GM18951 (cell line): ENCODE results near the gene MST1R.
"Not testable (repeated sequence)": the region's sequence is repeated elsewhere in the genome, so short reads cannot be mapped to it uniquely, and the experiment has no call there.

ENCODE experiments used
- POLR2A ChIP-seq: IDR thresholded peaks from 4 replicates; pipeline ENCODE4 v1.6.1; 2011; ENCODE audit warnings: mild to moderate bottlenecking; ENCODE audit not compliant: insufficient read length, insufficient read depth; ENCODE audit errors: extremely low read depth
- in situ Hi-C: fragments of 300-500 bp; cut with MboI; formaldehyde crosslinking; loops from one replicate; pipeline ENCODE4 v1.12.0; 2022; ENCODE audit warnings: low sequenced_read_pairs, mixed read lengths, inconsistent platforms; ENCODE audit not compliant: unreplicated experiment

The MST1R gene

DNA sequence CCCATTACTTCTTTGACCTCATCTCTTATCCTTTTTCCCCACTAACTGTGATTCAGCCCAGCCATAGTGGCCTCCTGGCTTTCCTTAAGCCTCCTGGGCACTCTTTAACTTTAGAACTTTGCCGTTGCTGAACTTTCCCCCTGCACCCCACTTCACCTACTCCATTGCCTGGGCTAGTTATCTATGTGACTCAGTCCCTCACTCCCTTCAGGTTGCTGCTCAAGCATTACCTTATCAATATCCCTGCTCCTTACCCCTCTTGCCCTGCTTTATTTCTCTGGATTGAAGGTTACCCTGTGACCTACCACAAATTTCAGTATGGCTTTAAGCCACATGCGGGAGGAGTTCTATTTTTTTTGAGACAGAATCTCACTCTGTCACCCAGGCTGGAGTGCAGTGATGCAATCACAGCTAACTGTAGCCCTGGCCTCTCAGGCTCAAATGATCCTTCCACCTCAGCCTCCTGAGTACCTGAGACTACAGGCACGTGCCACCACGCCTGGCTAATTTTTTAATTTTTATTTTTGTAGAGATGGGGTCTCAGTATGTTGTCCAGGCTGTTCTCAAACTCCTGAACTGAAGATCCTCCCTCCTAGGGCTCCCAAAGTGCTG, 22.6 kb upstream of the MST1R start:
- in situ Hi-C loops, result no loop called here
- TF ChIP-seq POLR2A, result no peak

DNA sequence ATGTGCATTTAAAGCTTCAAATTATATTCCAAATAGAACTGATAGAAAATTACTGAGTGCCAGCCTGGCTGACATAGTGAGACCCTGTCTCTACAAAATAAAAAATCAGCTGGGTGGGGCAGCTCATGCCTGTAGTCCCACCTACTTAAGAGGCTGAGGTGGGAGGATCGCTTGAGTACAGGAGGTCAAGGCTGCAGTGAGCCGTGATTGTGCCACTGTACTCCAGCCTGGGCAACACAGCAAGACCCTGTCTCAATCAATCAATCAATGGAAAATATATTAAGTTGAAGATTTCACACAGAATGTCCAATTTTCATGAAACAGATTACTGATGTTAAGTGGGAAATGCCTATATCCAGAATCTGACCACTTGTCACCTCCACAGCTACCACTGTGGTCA, 21.8 kb upstream of the MST1R start:
- in situ Hi-C loops, result no loop called here
- TF ChIP-seq POLR2A, result no peak

DNA sequence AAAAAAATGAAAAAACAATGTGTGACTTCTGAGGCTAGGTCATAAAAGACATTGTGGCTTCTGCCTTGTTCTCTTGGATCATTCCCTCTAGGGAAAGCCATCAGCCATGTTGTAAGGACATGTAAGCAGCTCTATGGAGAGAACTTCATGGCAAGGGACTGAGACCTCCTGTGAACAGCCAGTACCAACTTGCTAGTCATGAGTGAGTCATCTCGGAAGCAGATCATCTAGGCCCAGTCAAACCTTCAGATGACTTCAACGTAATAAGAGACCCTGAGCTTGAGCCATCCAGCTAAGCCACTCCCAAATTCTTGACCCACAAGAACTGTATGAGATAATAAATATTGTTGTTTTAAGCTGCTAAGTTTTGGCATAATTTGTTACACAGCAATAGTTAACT, 21.0 kb upstream of the MST1R start:
- in situ Hi-C loops, result no loop called here
- TF ChIP-seq POLR2A, result no peak

DNA sequence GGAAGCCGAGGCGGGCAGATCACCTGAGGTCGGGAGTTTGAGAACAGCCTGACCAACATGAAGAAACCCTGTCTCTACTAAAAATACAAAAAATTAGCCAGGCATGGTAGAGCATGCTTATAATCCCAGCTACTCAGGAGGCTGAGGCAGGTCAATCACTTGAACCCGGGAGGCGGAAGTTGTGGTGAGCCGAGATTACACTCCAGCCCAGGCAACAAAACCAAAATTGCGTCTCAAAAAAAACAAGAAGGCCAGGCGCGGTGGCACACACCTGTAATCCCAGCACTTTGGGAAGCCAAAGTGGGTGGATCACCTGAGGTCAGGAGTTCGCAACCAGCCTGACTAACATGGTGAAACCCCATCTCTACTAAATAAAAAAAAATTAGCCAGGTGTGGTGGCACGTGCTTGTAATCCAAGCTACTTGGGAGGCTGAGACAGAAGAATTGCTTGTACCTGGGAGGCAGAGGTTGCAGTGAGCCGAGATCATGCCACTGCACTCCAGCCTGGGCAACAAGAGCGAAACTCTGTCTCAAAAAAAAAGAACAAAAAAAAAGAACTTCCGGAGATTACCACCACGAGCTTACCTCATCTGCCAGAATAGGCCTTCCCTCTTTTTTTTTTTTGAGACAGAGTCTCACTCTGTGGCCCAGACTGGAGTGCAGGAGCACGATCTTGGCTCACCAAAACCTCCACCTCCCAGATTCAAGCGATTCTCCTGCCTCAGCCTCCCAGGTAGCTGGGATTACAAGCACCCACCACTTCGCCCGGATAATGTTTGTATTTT, 14.3 kb upstream of the MST1R start:
- in situ Hi-C loops, result not testable (repeated sequence)

DNA sequence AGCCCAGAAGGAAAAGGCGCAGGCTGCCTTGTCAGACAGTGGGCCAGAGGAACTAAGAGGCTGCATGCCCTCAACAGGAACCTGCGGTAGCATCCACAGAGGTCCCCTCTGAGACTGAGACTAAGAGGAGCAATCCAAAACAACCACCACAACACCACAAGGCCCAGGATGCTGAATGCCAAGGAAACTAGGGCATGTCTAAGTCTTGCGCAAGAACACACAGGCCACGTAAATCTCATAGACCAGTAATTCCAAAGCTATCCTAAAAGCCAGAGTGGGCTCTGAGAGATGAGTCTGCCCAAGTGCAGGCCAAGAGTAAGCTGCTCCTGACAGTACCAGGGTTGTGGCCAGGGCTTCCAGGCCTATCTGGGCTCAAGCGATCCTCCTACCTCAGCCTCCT, 13.0 kb upstream of the MST1R start:
- in situ Hi-C loops, result no loop called here
- no peak for TF ChIP-seq POLR2A

DNA sequence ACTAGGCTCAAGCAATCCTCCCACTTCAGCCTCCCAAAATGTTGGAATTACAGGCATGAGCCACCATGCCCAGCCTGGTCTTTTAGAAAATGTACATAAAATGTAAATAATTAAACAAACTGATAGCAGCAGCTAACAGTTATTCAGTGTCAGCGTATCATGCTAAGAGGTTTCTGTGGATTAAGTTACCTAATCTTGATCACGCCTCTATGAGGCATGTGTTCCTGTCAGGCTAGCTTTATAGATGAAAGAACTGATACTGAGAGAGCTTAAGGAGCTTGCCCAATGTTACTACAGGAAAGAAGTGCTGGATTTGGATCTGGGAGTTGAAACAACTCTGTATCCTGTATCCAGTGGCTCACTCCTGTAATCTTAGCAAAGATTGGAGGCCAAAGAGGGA, 11.2 kb upstream of the MST1R start:
- in situ Hi-C loops, result no loop called here
- no peak for TF ChIP-seq POLR2A

DNA sequence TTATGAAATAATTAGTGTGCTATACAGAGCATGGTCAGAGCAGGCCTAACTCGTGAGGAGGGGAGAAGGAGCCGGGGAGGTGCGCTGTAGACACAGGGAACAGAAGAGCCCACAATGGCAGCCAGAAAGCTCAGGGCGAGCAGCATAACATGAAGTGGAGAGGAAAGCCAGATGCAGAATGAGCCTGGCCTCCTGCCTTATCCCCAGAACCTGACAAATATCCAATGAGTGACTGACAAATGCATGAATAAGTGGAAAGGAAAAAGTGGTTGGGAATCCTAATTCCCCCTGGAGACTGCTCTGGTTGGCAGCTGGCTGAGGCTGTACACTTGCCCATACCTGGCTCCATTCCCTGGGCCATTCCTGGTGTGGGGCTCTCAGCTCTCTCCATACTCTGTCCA, 9.2 kb upstream of the MST1R start:
- in situ Hi-C loops, result no loop called here
- TF ChIP-seq POLR2A, result no peak

DNA sequence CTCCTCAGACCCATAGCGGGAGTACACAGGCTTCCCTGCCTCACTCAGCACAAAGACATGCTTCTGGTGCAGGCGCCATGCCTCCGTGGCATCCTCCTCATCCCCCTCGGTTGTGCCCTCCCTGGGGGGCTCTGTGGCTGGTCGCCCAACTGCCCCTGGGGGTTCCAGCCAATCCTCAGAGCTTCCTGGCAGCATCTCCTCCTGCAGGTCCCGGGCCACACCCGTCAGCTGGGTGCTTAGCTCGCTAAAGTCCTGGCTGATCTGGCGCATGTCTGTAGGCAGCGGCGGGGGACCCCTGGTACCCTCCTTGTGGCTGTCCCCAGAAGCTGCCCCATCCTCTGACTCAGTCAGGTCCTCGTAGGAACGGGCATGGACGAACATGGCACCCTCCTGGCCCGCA, 7.9 kb upstream of the MST1R start:
- in situ Hi-C loops, result no loop called here
- TF ChIP-seq POLR2A, result no peak

DNA sequence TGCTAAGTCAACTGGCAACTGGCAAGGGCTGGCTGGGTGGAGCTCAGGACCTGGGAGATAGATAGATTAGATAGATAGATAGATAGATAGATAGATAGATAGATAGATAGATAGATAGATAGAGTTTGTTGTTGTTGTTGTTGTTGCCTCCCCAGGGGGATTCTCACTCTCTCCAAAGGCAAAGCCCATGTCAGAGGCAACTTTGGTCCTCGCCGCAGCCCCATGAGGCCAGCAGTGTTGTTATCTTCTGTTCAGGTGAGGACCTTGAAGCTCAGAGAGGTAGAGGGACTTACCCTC, 7.4 kb upstream of the MST1R start:
- no peak for TF ChIP-seq POLR2A
- in situ Hi-C loops, result no loop called here

DNA sequence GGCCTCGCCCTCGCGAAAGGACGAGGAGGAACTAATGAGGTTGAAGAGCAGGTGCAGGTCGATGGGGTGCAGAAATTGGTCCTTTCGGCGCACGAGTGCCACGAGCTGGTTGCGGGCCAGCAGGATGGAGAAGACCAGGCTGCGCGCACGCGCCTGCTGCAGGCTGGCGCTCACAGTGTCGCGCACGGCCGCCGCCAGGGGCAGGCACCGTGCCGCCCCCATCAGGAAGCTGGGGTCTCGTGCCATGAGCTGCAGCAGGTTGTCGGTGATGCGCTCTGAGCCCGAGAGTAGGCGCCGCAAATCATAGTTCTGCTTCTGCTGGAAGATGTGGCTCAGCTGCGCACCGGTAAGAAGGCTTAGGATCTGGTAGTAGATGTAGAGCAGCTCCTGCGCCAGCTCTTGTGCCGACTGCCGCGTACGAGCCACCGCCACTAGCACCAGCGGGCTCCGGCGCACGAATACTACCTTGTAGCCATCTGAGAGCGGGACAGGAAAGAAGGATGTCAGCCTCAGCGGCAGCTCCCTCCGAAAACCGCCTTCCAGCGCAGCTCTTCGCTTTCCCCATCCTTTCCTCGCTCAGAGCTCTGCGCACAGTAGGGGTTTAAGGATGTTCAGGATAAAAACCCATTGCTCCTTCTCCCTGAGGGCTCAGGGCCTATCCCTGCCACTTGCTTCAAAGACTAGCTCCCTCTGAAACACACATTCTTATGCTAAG, 6.9 kb upstream of the MST1R start:
- in situ Hi-C loops, result no loop called here
- no peak for TF ChIP-seq POLR2A

DNA sequence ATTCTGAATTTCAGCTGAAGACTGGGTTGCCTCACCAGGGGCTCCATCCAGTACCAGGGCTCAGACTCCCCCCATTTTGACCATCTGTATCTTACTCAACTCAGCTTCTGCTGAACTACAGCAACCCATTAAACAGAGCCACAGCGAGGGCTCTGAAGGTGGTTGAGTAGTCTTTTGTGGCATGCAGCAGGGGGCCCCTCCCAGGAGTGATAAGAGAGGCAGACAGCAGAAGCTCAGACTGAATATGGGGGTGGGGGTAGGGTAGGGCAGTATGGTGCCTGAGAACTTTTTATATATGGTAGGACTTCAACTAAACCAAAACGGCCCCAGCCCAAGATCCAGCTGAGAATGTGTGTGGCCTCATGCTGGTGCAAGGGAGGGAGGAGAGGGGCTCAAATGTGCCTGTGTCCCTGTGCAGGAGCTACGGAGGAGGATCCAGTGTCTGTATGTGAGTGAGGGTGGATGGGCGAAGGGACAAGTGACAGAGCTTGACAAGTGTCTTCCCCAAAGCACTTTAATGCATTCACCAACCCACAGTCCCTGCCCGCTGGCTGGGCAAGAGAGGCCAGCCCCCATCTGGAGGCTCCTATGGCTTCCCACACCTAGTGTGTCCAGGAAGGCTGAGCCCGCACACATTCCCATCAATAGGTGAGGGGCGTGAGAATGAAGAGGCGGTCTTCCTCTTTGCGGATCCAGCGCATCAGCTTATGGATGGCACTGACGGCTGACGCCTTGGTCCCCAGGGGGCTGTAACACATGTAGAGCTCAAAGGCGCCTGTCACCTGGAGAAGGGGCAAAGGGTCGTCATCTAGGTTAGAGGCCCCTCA, 4.9 kb upstream of the MST1R start:
- no peak for TF ChIP-seq POLR2A
- in situ Hi-C loops, result no loop called here

DNA sequence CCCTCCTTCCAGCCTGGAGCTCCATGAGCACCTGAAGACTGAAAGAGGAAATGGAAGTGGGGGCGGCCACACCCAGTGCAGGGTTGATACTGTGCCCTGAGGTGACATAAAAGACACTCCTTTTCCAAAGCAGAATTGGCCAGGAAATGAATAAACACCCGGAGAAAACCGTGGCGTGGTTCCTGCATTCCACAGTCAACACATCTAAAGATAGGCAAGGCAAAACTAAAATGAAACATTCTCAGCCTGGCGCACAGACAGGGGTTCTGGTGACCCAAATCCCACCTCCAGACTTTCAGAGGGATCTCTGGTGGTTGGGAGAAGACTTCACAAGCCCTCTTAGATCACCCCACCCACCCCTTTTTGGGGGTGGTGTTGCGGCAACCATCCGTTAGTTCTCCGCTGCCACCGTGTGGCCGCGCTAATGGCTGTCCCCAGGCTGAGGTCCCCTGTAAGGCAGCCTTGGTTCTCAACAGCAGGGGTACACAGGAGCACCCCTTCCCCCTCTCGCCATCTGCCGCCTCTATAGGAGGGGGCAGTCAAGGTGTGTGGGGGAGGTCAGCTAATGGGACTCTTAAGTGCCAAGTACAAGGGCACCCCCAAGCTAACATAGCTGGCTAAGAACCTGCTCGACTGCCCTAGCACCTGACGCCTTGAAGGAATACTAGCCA, 2.5 kb upstream of the MST1R start:
- in situ Hi-C loops, result no loop called here
- TF ChIP-seq POLR2A, result no peak

DNA sequence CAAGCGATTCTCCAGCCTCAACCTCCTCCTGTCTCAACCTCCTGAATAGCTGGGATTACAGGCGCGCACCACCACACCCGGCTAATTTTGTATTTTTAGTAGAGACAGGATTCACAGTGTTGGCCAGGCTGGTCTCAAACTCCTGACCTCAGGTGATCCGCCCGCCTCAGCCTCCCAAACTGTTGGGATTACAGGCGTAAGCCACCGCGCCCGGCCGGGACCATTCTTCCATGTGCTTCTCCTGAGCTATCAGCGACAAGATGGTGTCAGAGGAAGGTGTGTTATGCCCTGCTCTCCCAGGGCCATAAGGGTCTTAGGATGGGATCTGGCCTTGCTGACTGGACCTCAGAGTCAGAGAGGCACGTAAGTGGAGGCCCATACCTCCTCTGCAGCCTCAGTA, 775 bp upstream of the MST1R start:
- in situ Hi-C loops, result not testable (repeated sequence)
